HCT116 (cell line): ENCODE measurements around the gene SCAND1. TPM values are rescaled to one million over a fixed set of nuclear protein-coding genes. Genes with fewer than 3 reads are reported as not detected.
A peak's percentile ranks its signal among the peaks of the same experiment; 100 is the strongest.

Experiments used
- ATAC-seq: fragments of 200-7000 bp; cut with Tn5 transposase; 2 replicates; pipeline ENCODE4 v1.9.1; 2020; ENCODE audit warnings: mild to moderate bottlenecking, moderate library complexity
- BruUV-seq: library from RNA; stranded (reverse); fragments of 400-500 nt; replicated peaks from 2 replicates; lab custom pipeline; 2021; lab: Mats Ljungman, UMichigan
- CTCF ChIA-PET: fragments of 300-600 bp; sonication (Branson Sonifier 250); formaldehyde crosslinking; loops from one replicate; lab custom pipeline; 2021; ENCODE audit warnings: antibody characterized with exemption; lab: Charles Lee
- POLR2A ChIA-PET: fragments of 300-600, 350-600 bp; sonication (Branson Sonifier 250); formaldehyde crosslinking; loops from one replicate; lab custom pipeline; 2021; ENCODE audit warnings: antibody characterized with exemption; lab: Charles Lee
- RAD21 ChIA-PET, 2 experiments: fragments of 300-600 bp; sonication (Branson Sonifier 250); formaldehyde crosslinking; loops; one replicate each; lab custom pipeline; 2023; ENCODE audit warnings: low total read pairs in 2 of 2; ENCODE audit not compliant: uncharacterized antibody in 2 of 2, unreplicated experiment in 2 of 2, low non-redundant PET in 1 of 2; lab: Charles Lee
- DNase-seq: peaks from one replicate; pipeline ENCODE4 v3.0.0-alpha.2; 2010; ENCODE audit warnings: low read depth, low spot score
- H2AFZ ChIP-seq: fragments of 200-600 bp; shearing (Covaris generic), sonication (generic); 2 replicates; pipeline ENCODE4 v1.6.1; 2017; ENCODE audit warnings: low read depth, mixed run types, mixed read lengths, antibody characterized with exemption, low read length; ENCODE audit not compliant: poor library complexity, severe bottlenecking
- H3K27ac ChIP-seq: 2 replicates; pipeline ENCODE4 v1.5.1; 2012; ENCODE audit warnings: low read depth, low read length
- H3K27me3 ChIP-seq: fragments of 200-600 bp; sonication (generic); 2 replicates; pipeline ENCODE4 v1.6.1; 2016; ENCODE audit warnings: mixed run types, low read length, mixed read lengths; ENCODE audit not compliant: insufficient read depth
- H3K36me3 ChIP-seq, 2 experiments: fragments of 200-500 bp in 1 of 2; fragments of 200-600 bp in 1 of 2; sonication (Bioruptor generic) in 1 of 2; sonication (generic) in 1 of 2; 2 replicates each; pipeline versions ENCODE4 v1.5.1 to v1.6.1; 2014 to 2016; ENCODE audit warnings: low read length in 2 of 2, inconsistent platforms in 1 of 2, mixed read lengths in 1 of 2, mixed run types in 1 of 2; ENCODE audit not compliant: insufficient read depth in 2 of 2, control insufficient read depth in 1 of 2
- H3K4me1 ChIP-seq, 2 experiments: fragments of 200-600 bp in 1 of 2; sonication (generic) in 1 of 2; 2 replicates each; pipeline versions ENCODE4 v1.5.1 to v1.6.1; 2012 to 2017; ENCODE audit warnings: low read length in 2 of 2, inconsistent platforms in 1 of 2, mild to moderate bottlenecking in 1 of 2, mixed read lengths in 1 of 2, mixed run types in 1 of 2, moderate library complexity in 1 of 2; ENCODE audit not compliant: insufficient read depth in 2 of 2, control insufficient read depth in 1 of 2
- H3K4me2 ChIP-seq: fragments of 200-600 bp; sonication (generic); 2 replicates; pipeline ENCODE4 v1.6.1; 2017; ENCODE audit warnings: mixed run types, low read length, mixed read lengths
- H3K4me3 ChIP-seq, 2 experiments: fragments of 200-600 bp in 1 of 2; sonication (generic) in 1 of 2; replicated peaks in 1 of 2; 2 replicates each; pipeline ENCODE4 v1.5.1; 2011 to 2016; ENCODE audit warnings: low read length in 2 of 2, control low read depth in 1 of 2, low read depth in 1 of 2, mild to moderate bottlenecking in 1 of 2, mixed read lengths in 1 of 2, mixed run types in 1 of 2
- H3K79me2 ChIP-seq: fragments of 200-600 bp; sonication (generic); 2 replicates; pipeline ENCODE4 v1.6.1; 2017; ENCODE audit warnings: mild to moderate bottlenecking, mixed run types, low read length, moderate library complexity, mixed read lengths; ENCODE audit not compliant: insufficient read depth
- H3K9ac ChIP-seq: fragments of 200-600 bp; sonication (generic); 2 replicates; pipeline ENCODE4 v1.6.1; 2016; ENCODE audit warnings: low read length, mixed read lengths
- H3K9me2 ChIP-seq: fragments of 200-600 bp; sonication (generic), shearing (Covaris generic); 2 replicates; pipeline ENCODE4 v1.6.1; 2017; ENCODE audit warnings: mixed run types, mild to moderate bottlenecking, moderate library complexity; ENCODE audit not compliant: insufficient read depth
- H3K9me3 ChIP-seq, 2 experiments: fragments of 200-500 bp in 1 of 2; fragments of 200-600 bp in 1 of 2; sonication (Bioruptor generic) in 1 of 2; sonication (generic) in 1 of 2; 2 replicates each; pipeline ENCODE4 v1.6.1; 2014 to 2017; ENCODE audit warnings: low read length in 2 of 2, mixed read lengths in 2 of 2, inconsistent platforms in 1 of 2, low read depth in 1 of 2, mild to moderate bottlenecking in 1 of 2, mixed run types in 1 of 2, moderate library complexity in 1 of 2; ENCODE audit not compliant: control insufficient read depth in 1 of 2, insufficient read depth in 1 of 2
- H4K20me1 ChIP-seq: fragments of 200-600 bp; sonication (generic), shearing (Covaris generic); 2 replicates; pipeline ENCODE4 v1.6.1; 2017; ENCODE audit warnings: mixed run types, mild to moderate bottlenecking, moderate library complexity; ENCODE audit not compliant: insufficient read depth
- CBX3 ChIP-seq: IDR thresholded peaks from 2 replicates; pipeline ENCODE4 v1.6.1; 2012; ENCODE audit warnings: low read depth
- CEBPB ChIP-seq: IDR thresholded peaks from 2 replicates; pipeline ENCODE4 v1.6.1; 2012; ENCODE audit warnings: low read depth
- EGR1 ChIP-seq: IDR thresholded peaks from 2 replicates; pipeline ENCODE4 v1.6.1; 2012; ENCODE audit warnings: low read depth
- ELF1 ChIP-seq: IDR thresholded peaks from 2 replicates; pipeline ENCODE4 v1.6.1; 2012; ENCODE audit warnings: low read depth, borderline replicate concordance
- EZH2phosphoT487 ChIP-seq: fragments of 200-600 bp; IDR thresholded peaks from 2 replicates; pipeline ENCODE4 v1.6.1; 2018; ENCODE audit warnings: antibody characterized with exemption, borderline replicate concordance
- FOSL1 ChIP-seq: IDR thresholded peaks from 2 replicates; pipeline ENCODE4 v1.6.1; 2012; ENCODE audit warnings: low read depth
- JUND ChIP-seq: IDR thresholded peaks from 2 replicates; pipeline ENCODE4 v1.6.1; 2012
- POLR2A ChIP-seq: IDR thresholded peaks from 2 replicates; pipeline ENCODE4 v1.7.0; 2011; ENCODE audit warnings: borderline replicate concordance; ENCODE audit not compliant: insufficient read depth, insufficient read length; ENCODE audit errors: extremely low read depth
- POLR2AphosphoS5 ChIP-seq: IDR thresholded peaks from 2 replicates; pipeline ENCODE4 v1.6.1; 2011; ENCODE audit warnings: mild to moderate bottlenecking, low read depth, low read length, moderate library complexity
- RAD21 ChIP-seq: IDR thresholded peaks from 2 replicates; pipeline ENCODE4 v1.6.1; 2012; ENCODE audit warnings: low read depth, mild to moderate bottlenecking
- SP1 ChIP-seq: IDR thresholded peaks from 2 replicates; pipeline ENCODE4 v1.6.1; 2012; ENCODE audit warnings: low read depth
- SRF ChIP-seq: IDR thresholded peaks from 2 replicates; pipeline ENCODE4 v1.6.1; 2012; ENCODE audit warnings: low read depth
- TCF7L2 ChIP-seq: IDR thresholded peaks from 2 replicates; pipeline ENCODE4 v1.7.0; 2011; ENCODE audit warnings: borderline replicate concordance, inconsistent platforms; ENCODE audit not compliant: insufficient read depth, insufficient read length; ENCODE audit errors: extremely low read depth
- YY1 ChIP-seq: IDR thresholded peaks from 2 replicates; pipeline ENCODE4 v1.6.1; 2011; ENCODE audit warnings: low read length, low read depth, moderate library complexity, mild to moderate bottlenecking; ENCODE audit not compliant: insufficient replicate concordance; ENCODE audit errors: extremely low read depth
- ZFX ChIP-seq: fragments of 450-650 bp; IDR thresholded peaks from 2 replicates; pipeline ENCODE4 v1.6.1; 2017
- ZNF274 ChIP-seq: fragments of 200-500 bp; sonication (Bioruptor generic); IDR thresholded peaks from 2 replicates; pipeline ENCODE4 v1.6.1; 2014; ENCODE audit warnings: mild to moderate bottlenecking, low read depth, low read length, inconsistent platforms
- intact Hi-C: fragments of 100-400 bp; cut with micrococcal nuclease; formaldehyde crosslinking; loops from 2 replicates; pipeline ENCODE4 v1.10.0; 2022
- total RNA-seq: library from RNA; stranded (reverse); gene quantifications from one replicate; pipeline ENCODE4 v1.2.1, GENCODE V29; 2021; ENCODE audit not compliant: unreplicated experiment
- TF ChIP-seq, protein P1 (sequence below): IDR thresholded peaks from 2 replicates; pipeline ENCODE4 v1.6.1; 2012; ENCODE audit warnings: low read depth
- TF ChIP-seq, protein P2 (sequence below): IDR thresholded peaks from 2 replicates; pipeline ENCODE4 v1.6.1; 2012
- TF ChIP-seq, protein P3 (sequence below): IDR thresholded peaks from 2 replicates; pipeline ENCODE4 v1.6.1; 2011; ENCODE audit warnings: mild to moderate bottlenecking, low read length, moderate library complexity; ENCODE audit not compliant: insufficient replicate concordance; ENCODE audit errors: extremely low read depth
- TF ChIP-seq, protein P4 (sequence below): IDR thresholded peaks from 2 replicates; pipeline ENCODE4 v1.6.1; 2012

Gene SCAND1
- total RNA-seq, 1 experiment from 2014 or later: 46.2 TPM

DNA sequence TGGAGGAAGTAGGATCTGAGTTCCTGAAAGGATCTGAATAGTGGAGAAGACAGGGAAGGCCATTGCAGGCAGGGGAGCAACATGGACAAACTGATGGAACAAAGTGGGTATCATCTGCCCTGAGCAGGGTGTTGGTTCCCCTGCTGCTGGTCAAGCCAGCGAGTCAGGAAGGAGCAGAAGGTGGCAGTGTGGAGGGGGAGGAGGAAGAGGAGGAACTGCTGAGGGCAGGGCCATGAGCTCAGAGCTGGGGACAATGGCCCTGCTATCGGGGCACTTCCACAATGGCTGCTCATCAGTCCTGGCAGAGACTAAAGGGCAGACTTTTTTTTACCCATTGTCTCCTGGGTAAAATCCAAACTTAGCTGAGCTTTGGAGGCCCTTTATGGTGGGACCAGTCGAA lies 27.7 kb upstream of the SCAND1 start:
- Histone ChIP-seq H3K27ac (no peak overlapping the region), H4K20me1 (no peaks in the 10 kb centered on the region)
- intact Hi-C loops: no loop called here
- TF ChIP-seq YY1: no peak
- TF ChIP-seq SP1: no peak
- no peak for TF ChIP-seq POLR2A
- TF ChIP-seq JUND: no peak
- no peak for TF ChIP-seq EZH2phosphoT487
- no peak for TF ChIP-seq CBX3
- TF ChIP-seq ELF1: no peak
- TF ChIP-seq TCF7L2: no peak
- no peak for TF ChIP-seq SRF
- TF ChIP-seq RAD21: no peak
- no peak for TF ChIP-seq EGR1
- TF ChIP-seq, protein P1, sequence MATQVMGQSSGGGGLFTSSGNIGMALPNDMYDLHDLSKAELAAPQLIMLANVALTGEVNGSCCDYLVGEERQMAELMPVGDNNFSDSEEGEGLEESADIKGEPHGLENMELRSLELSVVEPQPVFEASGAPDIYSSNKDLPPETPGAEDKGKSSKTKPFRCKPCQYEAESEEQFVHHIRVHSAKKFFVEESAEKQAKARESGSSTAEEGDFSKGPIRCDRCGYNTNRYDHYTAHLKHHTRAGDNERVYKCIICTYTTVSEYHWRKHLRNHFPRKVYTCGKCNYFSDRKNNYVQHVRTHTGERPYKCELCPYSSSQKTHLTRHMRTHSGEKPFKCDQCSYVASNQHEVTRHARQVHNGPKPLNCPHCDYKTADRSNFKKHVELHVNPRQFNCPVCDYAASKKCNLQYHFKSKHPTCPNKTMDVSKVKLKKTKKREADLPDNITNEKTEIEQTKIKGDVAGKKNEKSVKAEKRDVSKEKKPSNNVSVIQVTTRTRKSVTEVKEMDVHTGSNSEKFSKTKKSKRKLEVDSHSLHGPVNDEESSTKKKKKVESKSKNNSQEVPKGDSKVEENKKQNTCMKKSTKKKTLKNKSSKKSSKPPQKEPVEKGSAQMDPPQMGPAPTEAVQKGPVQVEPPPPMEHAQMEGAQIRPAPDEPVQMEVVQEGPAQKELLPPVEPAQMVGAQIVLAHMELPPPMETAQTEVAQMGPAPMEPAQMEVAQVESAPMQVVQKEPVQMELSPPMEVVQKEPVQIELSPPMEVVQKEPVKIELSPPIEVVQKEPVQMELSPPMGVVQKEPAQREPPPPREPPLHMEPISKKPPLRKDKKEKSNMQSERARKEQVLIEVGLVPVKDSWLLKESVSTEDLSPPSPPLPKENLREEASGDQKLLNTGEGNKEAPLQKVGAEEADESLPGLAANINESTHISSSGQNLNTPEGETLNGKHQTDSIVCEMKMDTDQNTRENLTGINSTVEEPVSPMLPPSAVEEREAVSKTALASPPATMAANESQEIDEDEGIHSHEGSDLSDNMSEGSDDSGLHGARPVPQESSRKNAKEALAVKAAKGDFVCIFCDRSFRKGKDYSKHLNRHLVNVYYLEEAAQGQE: no peak
- TF ChIP-seq, protein P2, sequence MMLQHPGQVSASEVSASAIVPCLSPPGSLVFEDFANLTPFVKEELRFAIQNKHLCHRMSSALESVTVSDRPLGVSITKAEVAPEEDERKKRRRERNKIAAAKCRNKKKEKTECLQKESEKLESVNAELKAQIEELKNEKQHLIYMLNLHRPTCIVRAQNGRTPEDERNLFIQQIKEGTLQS: no peak
- TF ChIP-seq, protein P3, sequence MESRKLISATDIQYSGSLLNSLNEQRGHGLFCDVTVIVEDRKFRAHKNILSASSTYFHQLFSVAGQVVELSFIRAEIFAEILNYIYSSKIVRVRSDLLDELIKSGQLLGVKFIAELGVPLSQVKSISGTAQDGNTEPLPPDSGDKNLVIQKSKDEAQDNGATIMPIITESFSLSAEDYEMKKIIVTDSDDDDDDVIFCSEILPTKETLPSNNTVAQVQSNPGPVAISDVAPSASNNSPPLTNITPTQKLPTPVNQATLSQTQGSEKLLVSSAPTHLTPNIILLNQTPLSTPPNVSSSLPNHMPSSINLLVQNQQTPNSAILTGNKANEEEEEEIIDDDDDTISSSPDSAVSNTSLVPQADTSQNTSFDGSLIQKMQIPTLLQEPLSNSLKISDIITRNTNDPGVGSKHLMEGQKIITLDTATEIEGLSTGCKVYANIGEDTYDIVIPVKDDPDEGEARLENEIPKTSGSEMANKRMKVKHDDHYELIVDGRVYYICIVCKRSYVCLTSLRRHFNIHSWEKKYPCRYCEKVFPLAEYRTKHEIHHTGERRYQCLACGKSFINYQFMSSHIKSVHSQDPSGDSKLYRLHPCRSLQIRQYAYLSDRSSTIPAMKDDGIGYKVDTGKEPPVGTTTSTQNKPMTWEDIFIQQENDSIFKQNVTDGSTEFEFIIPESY: no peak
- TF ChIP-seq CEBPB: no peak
- TF ChIP-seq ZFX: no peak
- no peak for TF ChIP-seq POLR2AphosphoS5
- no peak for TF ChIP-seq ZNF274
- no peak for TF ChIP-seq FOSL1
- TF ChIP-seq, protein P4, sequence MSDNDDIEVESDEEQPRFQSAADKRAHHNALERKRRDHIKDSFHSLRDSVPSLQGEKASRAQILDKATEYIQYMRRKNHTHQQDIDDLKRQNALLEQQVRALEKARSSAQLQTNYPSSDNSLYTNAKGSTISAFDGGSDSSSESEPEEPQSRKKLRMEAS: no peak
- TF ChIP-seq, all 23 proteins: peak for 0
- BruUV-seq: no TSS peak
- ChIA-PET RAD21 (no interaction called here), CTCF (interaction anchor here (0.9 to 3.6 kb wide), 4 partner anchors 9 to 28 kb away, joined by 3 to 15 read pairs (median 4); partner anchors contain the start of gene SCAND1), POLR2A (no interaction called here)
- Histone ChIP-seq H2AFZ (no peak overlapping the region), H3K9me3 (no peaks in the 10 kb centered on the region), H3K9me2 (no peaks in the 10 kb centered on the region), H3K4me2 (no peak overlapping the region), H3K36me3 (no peaks in the 10 kb centered on the region), H3K4me3 (no peak overlapping the region), H3K9ac (no peak overlapping the region), H3K27me3 (no peaks in the 10 kb centered on the region), H3K79me2 (no peaks in the 10 kb centered on the region), H3K4me1 (peaks cover 0 to 5% of the 10 kb centered on the region in 2 experiments; a peak in 2 of 4 replicates)
- ATAC-seq (peak; percentile 50; the same call in 1 of the 2 replicates), DNase-seq (no peak)
